Stimulated activated CD4-positive, alpha-beta T cell treated with anti-CD3 and anti-CD28 coated beads, Interleukin-12 subunit alpha, Interleukin-12 subunit beta, amount 100 ng/mL, for 24 hours (primary cell): ENCODE results near the gene USP40.
A peak's percentile ranks its signal among the peaks of the same experiment; 100 is the strongest.

ENCODE experiments used
- DNase-seq, 2 experiments: peaks; one replicate each; pipeline ENCODE4 v3.0.0-alpha.2; 2020; ENCODE audit warnings: low read depth in 2 of 2

Gene USP40

GRCh38 chr2:233443511-233444183 is 122.9 kb downstream of the USP40 start:
- DNase-seq: peak; percentile 57 to 76

GRCh38 chr2:233442028-233442310 is 124.6 kb downstream of the USP40 start:
- no peak for DNase-seq

- DNase-seq: no peak
Observed at GRCh38 chr2:233441161-233442027, 125.2 kb downstream of the USP40 start.

GRCh38 chr2:233440714-233441113 is 125.9 kb downstream of the USP40 start:
- DNase-seq: no peak

GRCh38 chr2:233440314-233440713 is 126.3 kb downstream of the USP40 start:
- DNase-seq: no peak

GRCh38 chr2:233439191-233439590 is 127.4 kb downstream of the USP40 start:
- DNase-seq: no peak

GRCh38 chr2:233438573-233439147 is 127.9 kb downstream of the USP40 start:
- DNase-seq: no peak

GRCh38 chr2:233437439-233437955 is 129.1 kb downstream of the USP40 start:
- no peak for DNase-seq

GRCh38 chr2:233436691-233437438 is 129.7 kb downstream of the USP40 start:
- no peak for DNase-seq

GRCh38 chr2:233436191-233436581 is 130.4 kb downstream of the USP40 start:
- no peak for DNase-seq

- no peak for DNase-seq
Observed at GRCh38 chr2:233435436-233436190, 131.0 kb downstream of the USP40 start.

- DNase-seq: no peak
Observed at GRCh38 chr2:233434666-233435330, 131.8 kb downstream of the USP40 start.

- DNase-seq: no peak
Observed at GRCh38 chr2:233433794-233434193, 132.8 kb downstream of the USP40 start.

GRCh38 chr2:233433029-233433428 is 133.6 kb downstream of the USP40 start:
- DNase-seq: no peak

- DNase-seq: no peak
Observed at GRCh38 chr2:233430651-233431050, 135.9 kb downstream of the USP40 start.

GRCh38 chr2:233430081-233430480 is 136.5 kb downstream of the USP40 start:
- DNase-seq: no peak

GRCh38 chr2:233429175-233429897 is 137.2 kb downstream of the USP40 start:
- no peak for DNase-seq

GRCh38 chr2:233428438-233428837 is 138.1 kb downstream of the USP40 start:
- no peak for DNase-seq

GRCh38 chr2:233428008-233428407 is 138.6 kb downstream of the USP40 start:
- DNase-seq: no peak
